ENCODE measurements around the gene PRKCE.
"Not testable (repeated sequence)": the region's sequence is repeated elsewhere in the genome, so short reads cannot be mapped to it uniquely, and the experiment has no call there.

PRKCE gene

DNA sequence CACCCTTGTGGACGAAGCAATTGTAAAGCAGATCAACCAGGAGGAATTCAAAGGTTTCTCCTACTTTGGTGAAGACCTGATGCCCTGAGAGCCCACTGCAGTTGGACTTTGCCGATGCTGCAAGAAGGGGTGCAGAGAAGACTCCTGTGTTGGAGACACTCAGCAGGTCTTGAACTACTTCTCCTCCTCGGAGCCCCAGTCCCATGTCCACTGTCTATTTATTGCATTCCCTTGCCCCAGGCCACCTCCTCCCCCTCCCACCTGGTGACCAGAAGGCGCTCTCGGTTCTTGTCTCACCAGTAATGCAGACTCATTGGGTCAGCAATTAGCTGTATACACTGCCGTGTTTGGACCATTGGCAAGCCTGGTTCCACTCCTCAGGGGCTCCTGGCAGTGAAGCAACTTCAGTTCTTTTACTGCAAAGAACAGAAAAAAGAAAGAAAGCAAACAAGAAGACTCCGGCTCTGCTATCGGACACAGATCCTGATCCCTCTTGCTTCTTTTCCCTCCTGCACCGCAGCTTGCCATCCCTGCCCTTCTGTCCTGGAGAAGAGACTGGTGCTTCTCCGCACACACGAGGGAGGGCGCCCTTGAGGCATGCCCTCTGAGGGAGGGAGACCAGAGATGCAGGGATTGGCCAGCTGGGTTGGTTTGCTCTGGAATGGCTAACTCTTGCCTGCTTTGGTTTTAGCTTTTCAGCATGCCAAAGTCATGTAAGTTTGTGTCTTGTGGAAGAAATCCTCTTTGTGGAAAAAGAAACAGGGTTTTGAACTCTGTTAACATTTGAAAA is 533.5 kb downstream of the PRKCE start:
- DNase-seq, result no peak

GRCh38 chr2:46187112-46187618 is 535.7 kb downstream of the PRKCE start:
- no peak for DNase-seq

- DNase-seq, result no peak
These were observed 536.7 kb downstream of the PRKCE start for GRCh38 chr2:46188041-46188716.

- DNase-seq, result no peak
These were observed 541.9 kb downstream of the PRKCE start for GRCh38 chr2:46193356-46193755.

- DNase-seq, result no peak
These were observed 542.4 kb downstream of the PRKCE start for GRCh38 chr2:46193855-46194254.

GRCh38 chr2:46194856-46195255 is 543.4 kb downstream of the PRKCE start:
- DNase-seq, result no peak

DNA sequence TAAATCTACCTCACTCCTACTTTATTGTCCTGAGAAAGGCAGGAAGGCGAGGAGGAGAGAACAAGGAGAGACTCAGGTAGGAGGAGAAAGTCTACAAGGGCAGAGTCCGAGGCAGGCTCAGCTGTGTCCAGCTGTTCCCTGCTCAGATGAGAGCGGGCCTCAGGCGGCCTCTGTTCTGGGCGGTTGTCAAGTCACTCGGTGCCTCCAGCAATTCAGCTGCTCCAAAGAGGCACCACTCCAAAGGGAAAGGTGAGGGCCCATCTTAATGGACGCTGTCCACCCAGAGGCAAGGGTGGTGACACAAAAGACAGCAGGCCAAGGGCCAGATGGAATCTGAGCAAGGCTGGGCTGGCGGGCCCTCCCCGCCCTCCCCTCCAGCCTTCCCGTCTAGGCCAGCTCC is 544.3 kb downstream of the PRKCE start:
- DNase-seq, result no peak

GRCh38 chr2:46196871-46197462 is 545.5 kb downstream of the PRKCE start:
- no peak for DNase-seq

DNA sequence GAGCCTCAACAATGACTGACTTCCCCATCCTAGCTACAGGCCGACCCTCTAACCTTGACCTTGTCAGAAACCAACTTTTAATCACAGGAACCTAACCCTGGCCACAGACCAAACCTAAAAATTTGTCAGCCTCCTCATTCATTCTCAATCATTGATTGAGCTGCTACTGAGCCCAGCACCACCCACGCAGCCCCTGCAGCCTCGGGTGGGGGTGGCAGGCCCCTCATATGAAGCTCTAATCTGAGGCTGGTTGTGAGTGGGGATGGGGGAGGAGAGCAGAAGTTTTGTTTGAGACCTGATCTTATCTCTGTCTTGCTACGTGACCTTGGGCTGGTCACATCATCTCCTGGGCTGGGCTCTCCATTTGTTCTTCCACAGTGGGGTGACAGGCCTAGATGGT is 546.2 kb downstream of the PRKCE start:
- DNase-seq, result no peak

DNA sequence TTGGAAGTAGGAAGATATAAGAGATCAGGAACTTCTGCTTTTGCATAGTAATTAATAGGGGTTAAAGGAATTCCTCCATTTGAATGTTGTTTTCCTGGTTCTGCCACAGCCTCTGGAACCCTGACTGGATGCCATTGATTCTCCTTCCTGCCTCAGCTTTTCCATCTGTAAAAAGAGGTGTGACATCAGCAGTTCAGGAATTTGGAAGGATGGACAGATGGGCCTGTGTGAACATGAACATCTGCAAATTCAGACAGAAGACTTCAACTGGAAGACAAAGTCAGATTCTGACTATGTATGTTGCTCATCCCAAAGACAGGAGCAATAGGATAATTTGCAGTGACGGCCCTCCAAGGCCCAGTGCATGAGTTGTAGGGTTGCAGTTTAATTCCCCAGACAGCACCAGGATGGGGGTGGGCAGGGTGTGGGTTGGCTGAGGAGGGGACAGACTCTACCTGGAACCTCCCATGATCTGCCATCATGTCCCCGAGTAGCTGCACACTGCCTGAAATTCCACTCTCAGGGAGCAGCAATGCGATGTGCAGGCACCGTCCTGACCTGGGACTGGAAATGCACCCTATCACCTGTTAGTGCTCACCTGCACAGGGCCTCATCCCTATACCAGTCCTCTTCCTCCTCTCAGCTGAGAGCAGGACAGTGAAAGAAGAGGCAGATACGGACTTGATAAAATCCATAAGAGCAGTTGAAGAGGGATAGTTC is 546.8 kb downstream of the PRKCE start:
- no peak for DNase-seq

DNA sequence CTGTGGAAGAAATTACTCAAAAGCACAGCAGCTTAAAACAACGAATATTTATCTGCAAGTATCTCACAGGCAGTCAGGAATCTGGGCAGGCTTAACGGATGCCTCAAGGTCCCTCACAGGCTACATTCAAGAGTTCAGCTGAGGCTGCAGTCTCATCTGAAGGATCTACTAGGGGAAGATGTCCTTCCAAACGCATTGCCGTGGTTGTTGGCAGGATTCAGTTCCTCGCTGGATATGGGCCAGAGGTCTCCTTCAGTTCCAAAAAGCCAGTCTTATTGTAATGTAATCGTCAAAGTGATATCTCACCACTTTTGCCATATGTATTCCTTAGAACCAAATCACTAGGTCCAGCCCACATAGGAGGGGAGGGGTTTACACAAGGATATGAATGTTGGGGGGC is 547.5 kb downstream of the PRKCE start:
- DNase-seq, result no peak

- DNase-seq, result no peak
These were observed 548.7 kb downstream of the PRKCE start for GRCh38 chr2:46200100-46200690.

- no peak for DNase-seq
These were observed 549.6 kb downstream of the PRKCE start for GRCh38 chr2:46200861-46201605.

DNA sequence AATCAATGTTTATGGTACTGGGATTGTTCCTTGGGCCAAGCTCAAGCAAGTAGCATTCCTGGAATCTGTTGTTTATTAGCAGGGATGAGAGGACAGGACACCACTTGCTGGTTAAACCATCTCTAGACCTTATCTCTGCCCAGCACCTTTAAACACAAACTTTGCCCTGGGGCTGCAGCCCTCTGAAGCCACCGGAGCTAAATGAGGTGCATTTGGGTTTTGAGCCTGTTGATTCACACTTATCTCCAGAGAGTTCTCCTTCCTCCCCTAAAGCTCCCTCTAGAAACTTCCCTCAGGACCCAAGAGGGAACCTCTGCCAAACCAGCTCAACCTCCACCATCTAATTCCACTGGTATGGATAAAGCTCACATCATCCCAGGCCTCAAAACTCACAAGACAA is 551.0 kb downstream of the PRKCE start:
- DNase-seq, result no peak

GRCh38 chr2:46202987-46203386 is 551.5 kb downstream of the PRKCE start:
- DNase-seq, result no peak

DNA sequence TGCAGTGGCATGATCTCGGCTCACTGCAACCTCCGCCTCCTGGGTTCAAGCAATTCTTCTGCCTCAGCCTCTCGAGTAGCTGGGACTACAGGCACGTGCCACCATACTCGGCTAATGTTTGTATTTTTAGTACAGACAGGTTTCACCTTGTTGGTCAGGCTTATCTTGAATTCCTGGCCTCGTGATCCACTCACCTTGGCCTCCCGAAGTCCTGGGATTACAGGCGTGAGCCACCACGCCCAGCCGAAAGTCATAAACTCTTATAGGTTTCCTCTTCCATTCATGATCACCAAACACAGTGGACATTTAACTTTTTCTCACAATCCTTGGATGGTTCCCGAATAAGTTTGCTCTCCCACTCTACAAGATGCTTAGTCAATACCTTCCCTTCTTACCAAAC is 552.2 kb downstream of the PRKCE start:
- not testable (repeated sequence) for DNase-seq

DNA sequence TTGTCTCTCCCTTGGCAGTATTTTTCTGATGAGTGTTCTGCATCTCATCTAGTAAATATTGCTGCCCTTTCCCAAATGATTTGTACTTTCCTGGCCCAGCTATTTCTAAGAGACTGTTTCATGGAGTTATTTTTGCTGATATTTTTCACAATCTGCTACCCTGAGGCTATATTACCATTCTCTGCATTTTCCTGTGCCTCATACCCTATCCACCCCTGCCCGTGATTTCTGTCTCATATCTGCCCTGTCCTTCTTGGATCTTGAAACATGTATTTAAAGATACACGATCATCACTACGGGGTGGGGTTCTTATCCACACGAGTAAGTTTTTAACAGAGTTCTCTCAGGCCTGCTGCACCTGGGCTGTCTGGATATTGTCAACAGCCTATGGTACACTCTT is 556.1 kb downstream of the PRKCE start:
- no peak for DNase-seq

DNA sequence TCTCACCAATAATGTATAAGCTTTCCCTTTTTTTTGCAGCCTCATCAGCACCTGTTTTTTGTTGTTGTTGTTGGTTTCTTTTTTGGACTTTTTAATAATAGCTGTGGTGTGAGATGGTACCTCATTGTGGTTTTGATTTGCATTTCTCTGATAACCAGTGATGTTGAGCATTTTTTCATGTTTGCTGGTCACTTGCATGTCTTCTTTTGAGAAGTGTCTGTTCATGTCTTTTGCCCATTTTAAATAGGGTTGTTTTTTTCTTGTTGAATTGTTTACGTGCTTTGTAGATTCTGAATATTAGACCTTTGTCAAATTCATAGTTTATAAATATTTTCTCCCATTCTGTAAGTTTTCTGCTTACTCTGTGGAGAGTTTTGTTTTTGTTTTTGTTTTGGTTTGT is 557.3 kb downstream of the PRKCE start:
- no peak for DNase-seq

GRCh38 chr2:46210063-46210462 is 558.6 kb downstream of the PRKCE start:
- no peak for DNase-seq

DNA sequence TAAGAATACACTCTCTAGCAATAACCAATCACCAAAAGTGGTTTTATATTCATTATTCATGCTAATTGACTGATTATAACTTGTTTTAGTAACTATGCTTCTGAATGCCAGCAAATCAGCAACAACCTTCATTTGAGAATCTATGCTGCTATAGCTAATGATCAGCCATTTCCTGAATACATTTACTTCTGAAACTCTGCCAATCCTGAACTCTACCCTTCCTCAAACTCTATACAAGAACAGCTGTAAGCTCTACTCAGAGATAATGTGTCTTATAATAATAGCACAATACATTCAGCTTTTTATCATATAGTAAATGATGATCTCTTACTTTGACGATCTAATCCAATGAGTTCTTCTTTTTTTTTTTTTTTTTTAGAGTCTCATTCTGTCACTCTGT is 560.0 kb downstream of the PRKCE start:
- DNase-seq, result no peak

- no peak for DNase-seq
These were observed 562.4 kb downstream of the PRKCE start for GRCh38 chr2:46213906-46214305.

GRCh38 chr2:46216213-46216612 is 564.7 kb downstream of the PRKCE start:
- no peak for DNase-seq
